Upper lobe of left lung (tissue), 6 donors: Measurements from ENCODE around the gene DEPDC5. TPM values are rescaled to one million over a fixed set of nuclear protein-coding genes. Genes with fewer than 3 reads are reported as not detected.

Experiments
- ATAC-seq, 2 donors: fragments of 200-7000 bp; cut with Tn5 transposase; one replicate each; pipeline ENCODE4 v1.9.1; 2022; ENCODE audit warnings: mild to moderate bottlenecking in 2 of 2, moderate library complexity in 2 of 2; ENCODE audit not compliant: low FRiP score in 2 of 2
- DNase-seq, 2 donors: peaks; one replicate each; pipeline ENCODE4 v3.0.0-alpha.2; 2019 to 2020
- H3K27ac ChIP-seq, 4 donors: fragments of 200-600 bp; sonication (generic); one replicate each; pipeline ENCODE4 v1.5.1; 2016 to 2019
- H3K27me3 ChIP-seq, 4 donors: fragments of 200-600 bp; sonication (generic); one replicate each; pipeline ENCODE4 v1.5.1; 2017 to 2019
- H3K36me3 ChIP-seq, 4 donors: fragments of 200-600 bp; sonication (generic); one replicate each; pipeline ENCODE4 v1.5.1; 2016 to 2019
- H3K4me1 ChIP-seq, 4 donors: fragments of 200-600 bp; sonication (generic); one replicate each; pipeline ENCODE4 v1.5.1; 2018 to 2019
- H3K4me3 ChIP-seq, 4 donors: fragments of 200-600 bp; sonication (generic); one replicate each; pipeline ENCODE4 v1.5.1; 2017 to 2019; ENCODE audit warnings: mild to moderate bottlenecking in 2 of 4, moderate library complexity in 1 of 4
- H3K9me3 ChIP-seq, 4 donors: fragments of 200-600 bp; sonication (generic); one replicate each; pipeline ENCODE4 v1.5.1; 2018 to 2019
- CTCF ChIP-seq, 6 experiments: fragments of 450-650 bp in 4 of 6; fragments of 200-600 bp in 2 of 6; sonication (generic) in 2 of 6; IDR thresholded peaks; one replicate each; pipeline ENCODE4 v1.5.1; 2016 to 2019; ENCODE audit warnings: antibody characterized with exemption in 6 of 6
- EP300 ChIP-seq, 4 donors: sonication (generic); formaldehyde crosslinking; IDR thresholded peaks; one replicate each; pipeline ENCODE4 v1.5.1; 2017; ENCODE audit warnings: antibody characterized with exemption in 4 of 4, control low read depth in 2 of 4
- POLR2A ChIP-seq, 4 donors: fragments of 450-650 bp; IDR thresholded peaks; one replicate each; pipeline ENCODE4 v1.5.1; 2016 to 2017; ENCODE audit warnings: antibody characterized with exemption in 4 of 4, mild to moderate bottlenecking in 2 of 4
- POLR2AphosphoS5 ChIP-seq, 2 donors: sonication (generic); formaldehyde crosslinking; IDR thresholded peaks; one replicate each; pipeline ENCODE4 v1.5.1; 2017; ENCODE audit warnings: antibody characterized with exemption in 2 of 2
- WGBS, 2 donors: methylation state at CpG; one replicate each; pipeline ENCODE4 v1.1.5; 2017 to 2018; 5-methylcytosine and 5-hydroxymethylcytosine counted together
- total RNA-seq, 6 donors: library from RNA; depleted of rRNA in 4 of 6; stranded (reverse); fragments of >200 nt in 4 of 6; gene quantifications; one replicate each; pipeline versions ENCODE4 v1.1.0 to v1.2.1, GENCODE V29; 2016 to 2021
- donor health status: DM: no; HTN: no; CAD: no; lungs with moderate emphysema.
- donor health status: DM: no; HTN: yes; CAD: no; lungs with severe emphysema.

The DEPDC5 gene
- total RNA-seq, 6 donors from 2014 or later: 10.9 to 31.4 (median 24.4) TPM

DNA sequence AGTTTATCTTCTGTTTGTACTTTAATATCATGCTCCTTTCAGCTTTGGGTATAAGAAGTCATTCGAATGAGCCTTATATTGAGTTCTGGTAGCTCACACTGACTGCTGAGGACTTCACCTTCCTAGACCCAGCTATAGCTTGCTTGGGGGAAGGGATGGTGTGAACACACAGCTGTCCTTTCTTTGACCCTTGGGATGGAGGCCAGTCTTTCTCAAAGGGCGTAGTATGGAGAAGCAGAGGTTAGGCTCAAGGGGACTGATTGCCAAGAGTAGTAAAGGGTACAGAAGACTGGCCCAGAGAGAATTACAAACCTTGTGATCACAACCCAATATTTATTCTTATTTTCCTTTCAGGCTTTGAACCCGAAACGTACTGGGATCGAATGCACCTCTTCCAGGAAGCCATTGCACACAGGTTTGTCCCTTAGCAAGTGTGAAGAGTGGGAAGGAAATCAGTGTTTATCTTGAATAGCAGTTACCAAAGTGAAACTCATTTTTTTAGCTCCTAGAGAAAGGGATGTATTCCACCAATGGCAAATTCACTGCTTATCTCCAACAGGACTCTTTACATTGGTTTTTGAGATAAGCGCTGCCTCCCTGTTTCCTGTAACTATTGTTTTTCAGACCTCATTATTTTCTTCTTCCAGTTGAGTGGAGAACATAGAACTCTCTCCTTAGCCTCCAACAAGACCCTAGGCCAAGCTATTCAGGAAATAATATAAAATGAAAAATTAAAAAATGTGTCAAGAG is 147.7 kb downstream of the DEPDC5 start:
- ATAC-seq: no peak
- Histone ChIP-seq H3K9me3 (no peaks in the 10 kb centered on the region), H3K27ac (no peak overlapping the region), H3K4me3 (no peak overlapping the region), H3K27me3 (no peaks in the 10 kb centered on the region), H3K4me1 (peaks cover 0 to 6% (median 1%) of the 10 kb centered on the region in 4 donors), H3K36me3 (peaks cover 7 to 48% (median 30%) of the 10 kb centered on the region in 4 donors)
- TF ChIP-seq EP300 (IDR thresholded peaks at IDR 0.05) (no peak), CTCF (IDR thresholded peaks at IDR 0.05) (no peak), POLR2A (IDR thresholded peaks at IDR 0.05) (no peak), POLR2AphosphoS5 (IDR thresholded peaks at IDR 0.05) (no peak)
- 65 to 69% methylated on average over 6 of the region's 6 CpGs for WGBS, 2 donors
- no peak for DNase-seq

- H3K36me3 ChIP-seq: peaks cover 0 to 34% (median 28%) of the 10 kb centered on the region in 4 donors
These were observed 150.8 kb downstream of the DEPDC5 start for GRCh38 chr22:31904651-31905050.

GRCh38 chr22:31905356-31905755 is 151.5 kb downstream of the DEPDC5 start:
- H3K27ac ChIP-seq: no peak overlapping the region
- peaks cover 0 to 36% (median 27%) of the 10 kb centered on the region in 4 donors for H3K36me3 ChIP-seq
- H3K27me3 ChIP-seq: no peaks in the 10 kb centered on the region
- no peak overlapping the region for H3K4me3 ChIP-seq
- TF ChIP-seq CTCF (IDR thresholded peaks at IDR 0.05): no peak
- ATAC-seq: no peak
- H3K9me3 ChIP-seq: no peaks in the 10 kb centered on the region
- WGBS, 2 donors: 94 to 96% methylated on average over 10 of the region's 10 CpGs
- peaks cover 0 to 6% (median 1%) of the 10 kb centered on the region in 4 donors for H3K4me1 ChIP-seq
- no peak for DNase-seq

More at GRCh38 chr22:31904651-31905050, 150.8 kb downstream of the DEPDC5 start:
- no peak overlapping the region for H3K4me3 ChIP-seq
- ATAC-seq: no peak
- H3K27ac ChIP-seq: no peak overlapping the region
- no peaks in the 10 kb centered on the region for H3K27me3 ChIP-seq
- TF ChIP-seq POLR2AphosphoS5 (IDR thresholded peaks at IDR 0.05): no peak
- no peak for TF ChIP-seq EP300 (IDR thresholded peaks at IDR 0.05)
- no peak for TF ChIP-seq POLR2A (IDR thresholded peaks at IDR 0.05)
- TF ChIP-seq CTCF (IDR thresholded peaks at IDR 0.05): no peak
- H3K9me3 ChIP-seq: no peaks in the 10 kb centered on the region
- DNase-seq: no peak
- peaks cover 0 to 6% (median 1%) of the 10 kb centered on the region in 4 donors for H3K4me1 ChIP-seq
- WGBS, 2 donors: 99 to 100% methylated on average over 3 of the region's 3 CpGs

DNA sequence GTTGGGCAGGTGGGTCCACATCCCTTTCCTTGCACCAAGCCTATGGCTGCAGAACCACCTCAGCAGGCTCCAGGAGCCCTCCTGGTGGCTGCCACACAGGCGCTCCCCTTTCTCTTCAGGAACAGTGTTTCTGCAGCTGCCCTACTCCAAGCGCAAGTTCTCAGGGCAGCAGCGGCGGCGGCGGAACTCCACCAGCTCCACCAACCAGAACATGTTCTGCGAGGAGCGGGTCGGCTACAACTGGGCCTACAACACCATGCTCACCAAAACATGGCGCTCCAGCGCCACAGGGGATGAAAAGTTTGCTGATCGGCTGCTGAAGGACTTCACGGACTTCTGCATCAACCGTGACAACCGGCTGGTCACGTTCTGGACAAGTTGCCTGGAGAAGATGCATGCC is 152.3 kb downstream of the DEPDC5 start:
- peaks cover 0 to 6% (median 1%) of the 10 kb centered on the region in 4 donors for H3K4me1 ChIP-seq
- peaks cover 0 to 40% (median 27%) of the 10 kb centered on the region in 4 donors for H3K36me3 ChIP-seq
- no peaks in the 10 kb centered on the region for H3K27me3 ChIP-seq
- no peak overlapping the region for H3K27ac ChIP-seq
- H3K4me3 ChIP-seq: no peak overlapping the region
- no peaks in the 10 kb centered on the region for H3K9me3 ChIP-seq
- TF ChIP-seq POLR2AphosphoS5 (IDR thresholded peaks at IDR 0.05) (no peak), POLR2A (IDR thresholded peaks at IDR 0.05) (no peak), EP300 (IDR thresholded peaks at IDR 0.05) (no peak), CTCF (IDR thresholded peaks at IDR 0.05) (no peak)
- ATAC-seq (no peak), DNase-seq (peak in 1 of 2 donors; percentile 76)
- WGBS, 2 donors: 96% methylated on average over 10 to 16 of the region's 16 CpGs

DNA sequence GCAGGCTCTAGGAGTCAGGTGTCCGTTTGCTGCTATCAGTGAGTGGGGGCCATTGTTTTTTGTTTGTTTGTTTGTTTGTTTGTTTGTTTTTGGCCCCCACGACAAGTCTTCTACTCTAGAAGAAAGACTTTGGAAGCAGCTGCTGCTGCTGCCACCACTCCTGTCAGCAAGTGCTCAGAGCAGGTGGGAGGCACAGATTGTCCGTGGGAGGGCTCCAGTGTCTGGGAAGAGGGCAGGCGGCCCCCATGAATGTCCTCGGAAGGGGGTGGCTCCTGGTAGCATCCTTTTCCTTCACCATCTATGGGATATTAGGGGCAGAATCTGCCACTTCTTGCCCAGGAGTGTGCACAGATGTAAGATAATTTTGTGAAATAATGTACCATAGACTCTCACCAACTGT is 152.8 kb downstream of the DEPDC5 start:
- no peaks in the 10 kb centered on the region for H3K27me3 ChIP-seq
- no peak overlapping the region for H3K4me3 ChIP-seq
- TF ChIP-seq POLR2A (IDR thresholded peaks at IDR 0.05) (no peak), CTCF (IDR thresholded peaks at IDR 0.05) (no peak), POLR2AphosphoS5 (IDR thresholded peaks at IDR 0.05) (no peak), EP300 (IDR thresholded peaks at IDR 0.05) (no peak)
- H3K9me3 ChIP-seq: no peaks in the 10 kb centered on the region
- no peak overlapping the region for H3K27ac ChIP-seq
- WGBS, 2 donors: 93 to 94% methylated on average over 5 of the region's 5 CpGs
- no peak for ATAC-seq
- H3K4me1 ChIP-seq: peaks cover 0 to 3% (median 0%) of the 10 kb centered on the region in 4 donors
- no peak for DNase-seq
- H3K36me3 ChIP-seq: peaks cover 0 to 40% (median 27%) of the 10 kb centered on the region in 4 donors
